Fibroblast of skin of scalp (primary cell): ENCODE data around the gene RNF182.
A peak's percentile ranks its signal among the peaks of the same experiment; 100 is the strongest.
"Not testable (repeated sequence)": the region's sequence is repeated elsewhere in the genome, so short reads cannot be mapped to it uniquely, and the experiment has no call there.

ENCODE experiments used
- DNase-seq: peaks from one replicate; pipeline ENCODE4 v3.0.0-alpha.2; 2013

The RNF182 gene

DNA sequence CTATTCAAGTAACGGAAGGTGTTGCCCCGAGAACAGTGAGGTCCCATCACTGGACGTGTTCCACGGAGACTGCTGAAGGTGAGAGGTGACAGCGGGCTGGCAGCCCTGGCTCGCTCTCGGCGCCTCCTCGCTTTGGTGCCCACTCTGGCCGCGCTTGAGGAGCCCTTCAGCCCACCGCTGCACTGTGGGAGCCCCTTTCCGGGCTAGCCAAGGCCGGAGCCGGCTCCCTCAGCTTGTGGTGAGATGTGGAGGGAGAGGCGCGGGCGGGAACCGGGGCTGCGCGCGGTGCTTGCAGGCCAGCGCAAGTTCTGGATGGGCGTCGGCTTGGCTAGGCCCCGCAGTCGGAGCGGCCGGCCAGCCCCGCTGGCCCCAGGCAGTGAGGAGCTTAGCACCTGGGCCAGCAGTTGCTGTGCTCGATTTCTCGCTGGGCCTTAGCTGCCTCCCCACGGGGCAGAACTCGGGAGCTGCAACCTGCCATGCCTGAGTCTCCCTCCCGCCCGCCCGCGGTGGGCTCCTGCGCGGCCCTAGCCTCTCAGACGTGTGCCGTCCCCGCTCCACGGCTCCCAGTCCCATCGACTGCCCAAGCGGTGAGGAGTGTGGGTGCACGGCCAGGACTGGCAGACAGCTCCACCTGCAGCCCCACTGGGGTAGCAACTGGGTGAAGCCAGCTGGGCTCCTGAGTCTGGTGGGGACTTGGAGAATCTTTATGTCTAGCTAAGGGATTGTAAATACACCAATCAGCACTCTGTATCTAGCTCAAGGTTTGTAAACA, 77.6 kb downstream of the RNF182 start:
- no peak for DNase-seq

DNA sequence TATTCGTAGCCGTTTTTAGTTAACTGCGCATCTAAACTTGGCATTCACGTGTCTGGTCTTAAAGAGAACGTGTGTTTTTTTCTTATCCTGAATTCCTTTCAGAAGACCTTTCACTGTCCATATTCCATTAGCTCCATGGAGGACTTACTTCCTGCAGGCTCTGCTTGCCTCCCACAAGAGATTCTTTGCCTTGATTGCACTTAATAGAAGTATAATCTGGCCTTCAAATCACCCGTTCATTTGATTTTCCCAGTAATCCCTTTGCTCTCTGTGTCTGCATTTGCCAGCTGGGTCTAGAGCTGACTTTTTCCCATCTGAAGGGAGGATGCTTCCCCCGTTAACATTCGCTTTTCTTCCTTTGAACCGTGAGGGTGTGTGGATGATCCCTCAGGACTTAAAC, 79.5 kb downstream of the RNF182 start:
- no peak for DNase-seq

DNA sequence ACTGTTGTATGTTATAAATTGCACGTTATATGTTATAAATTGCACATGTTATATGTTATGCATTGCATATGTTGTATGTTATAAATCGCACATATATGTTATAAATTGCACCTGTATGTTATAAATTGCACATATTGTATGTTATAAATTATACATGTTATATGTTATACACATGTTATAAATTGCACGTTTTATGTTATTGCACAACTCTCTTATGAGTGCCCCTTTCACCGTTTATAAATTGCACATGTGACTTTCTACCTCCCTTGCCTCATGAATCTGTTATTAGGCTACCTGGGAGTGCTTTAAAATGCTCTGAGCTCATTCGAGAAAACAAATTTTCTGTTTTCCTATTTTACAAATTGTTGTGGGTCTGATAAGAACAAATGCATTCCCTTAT, 84.1 kb downstream of the RNF182 start:
- no peak for DNase-seq

DNA sequence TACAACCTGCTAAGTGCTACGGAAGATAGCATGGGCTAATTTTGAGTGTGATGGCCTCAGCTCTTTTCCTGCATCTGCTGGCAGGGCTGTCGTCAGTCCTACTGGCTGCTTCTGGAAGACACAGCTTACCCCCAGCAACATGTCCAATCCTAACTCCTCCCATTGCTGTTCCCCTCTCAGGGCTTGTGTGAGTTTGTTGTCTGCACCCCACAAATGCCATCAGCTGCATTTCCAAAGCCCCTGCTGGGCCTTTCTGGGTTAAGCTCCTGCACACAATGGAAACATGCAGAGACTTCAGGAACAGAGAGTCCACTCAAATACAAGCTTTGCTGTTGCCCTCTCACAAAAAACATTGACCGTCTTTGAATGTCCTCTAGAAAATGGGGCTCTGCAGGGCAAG, 84.7 kb downstream of the RNF182 start:
- no peak for DNase-seq

DNA sequence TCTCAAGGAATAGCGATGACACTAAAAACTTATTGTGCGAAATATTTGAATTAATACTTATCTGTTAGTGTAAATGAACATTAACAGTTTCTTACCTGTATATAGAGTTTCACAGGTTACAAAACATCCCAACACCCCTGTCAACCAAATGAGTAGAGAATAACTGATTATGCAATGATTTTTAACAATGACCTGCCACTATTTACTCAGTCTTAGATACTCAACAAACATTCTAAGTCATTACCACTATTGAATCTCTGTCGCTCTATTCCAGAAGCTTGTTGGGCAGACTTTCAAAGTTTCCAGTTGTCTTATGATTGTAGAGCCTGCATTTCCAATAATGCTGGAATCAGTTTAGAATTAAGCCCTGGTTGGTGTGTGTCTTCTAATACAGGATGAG, 85.5 kb downstream of the RNF182 start:
- DNase-seq = no peak

DNA sequence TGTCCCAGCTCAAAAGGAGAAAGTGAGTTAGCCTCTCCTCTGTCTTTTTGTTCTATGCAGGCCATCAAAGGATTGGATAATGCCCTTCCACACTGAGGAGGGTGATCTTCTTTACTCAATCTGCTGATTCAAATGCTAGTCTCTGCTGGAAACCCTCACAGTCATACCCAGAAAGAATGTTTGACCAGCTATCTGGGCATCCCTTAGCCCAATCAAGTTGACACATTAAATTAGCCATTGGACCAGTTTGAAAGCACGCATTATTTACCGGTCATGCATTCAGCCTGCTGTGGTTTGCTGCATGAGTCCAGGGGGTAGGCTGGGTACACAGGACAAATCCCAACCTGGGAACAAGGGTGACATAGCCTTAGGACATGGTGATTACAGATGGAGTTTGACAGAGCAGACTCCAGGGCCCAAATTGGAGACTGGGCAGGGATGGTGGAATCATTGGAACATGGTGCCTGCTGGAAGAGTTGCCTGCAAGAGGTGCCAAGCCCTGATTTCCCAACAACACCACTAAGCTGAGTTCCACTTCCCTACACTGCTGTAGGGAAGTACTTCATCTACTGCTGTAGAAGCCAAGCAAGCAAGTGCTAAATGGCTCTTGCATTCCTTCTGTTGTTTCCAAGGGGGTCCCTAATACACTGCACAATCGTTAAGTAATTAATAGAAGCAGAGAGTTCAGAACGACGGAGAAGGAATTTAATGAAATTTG, 87.7 kb downstream of the RNF182 start:
- no peak for DNase-seq

DNA sequence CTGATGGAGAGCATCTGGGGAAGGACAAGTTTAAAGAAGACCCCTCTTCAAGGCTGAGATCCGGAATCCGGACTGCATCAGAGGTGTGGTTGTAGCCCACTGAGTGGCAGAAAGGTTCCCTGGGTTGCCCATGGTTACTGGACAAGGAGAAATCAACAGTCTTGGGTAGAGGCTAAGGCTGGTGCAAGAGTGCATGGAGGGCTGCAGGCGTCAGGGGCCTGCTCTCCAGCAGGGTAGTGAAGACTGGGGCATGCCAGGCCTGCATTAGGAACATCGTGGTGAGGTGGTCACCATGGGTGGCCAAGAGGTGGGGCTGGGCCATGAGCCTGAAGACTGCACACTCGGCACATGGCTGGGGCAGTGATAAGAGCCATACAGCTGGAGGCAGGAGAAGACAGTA, 91.2 kb downstream of the RNF182 start:
- no peak for DNase-seq

DNA sequence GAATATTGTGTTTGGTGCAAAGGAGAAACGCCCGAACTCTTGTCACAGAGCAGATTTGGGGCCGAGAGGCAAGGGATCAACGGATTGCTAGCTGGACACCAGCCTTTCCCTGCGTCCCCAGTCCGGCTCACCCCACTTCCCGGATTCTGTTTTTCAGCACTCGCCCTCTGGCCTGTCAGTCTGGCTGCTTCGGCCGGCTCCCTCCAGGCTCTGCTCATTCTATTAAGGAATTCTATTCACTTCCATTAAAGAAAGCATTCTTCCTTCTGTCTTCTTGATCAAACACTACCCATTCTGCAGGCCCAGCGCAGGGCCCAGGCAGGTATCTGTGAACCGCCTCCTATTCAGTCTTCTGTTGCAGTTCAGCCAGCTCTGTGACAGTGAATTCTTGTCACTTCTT, 91.7 kb downstream of the RNF182 start:
- no peak for DNase-seq

DNA sequence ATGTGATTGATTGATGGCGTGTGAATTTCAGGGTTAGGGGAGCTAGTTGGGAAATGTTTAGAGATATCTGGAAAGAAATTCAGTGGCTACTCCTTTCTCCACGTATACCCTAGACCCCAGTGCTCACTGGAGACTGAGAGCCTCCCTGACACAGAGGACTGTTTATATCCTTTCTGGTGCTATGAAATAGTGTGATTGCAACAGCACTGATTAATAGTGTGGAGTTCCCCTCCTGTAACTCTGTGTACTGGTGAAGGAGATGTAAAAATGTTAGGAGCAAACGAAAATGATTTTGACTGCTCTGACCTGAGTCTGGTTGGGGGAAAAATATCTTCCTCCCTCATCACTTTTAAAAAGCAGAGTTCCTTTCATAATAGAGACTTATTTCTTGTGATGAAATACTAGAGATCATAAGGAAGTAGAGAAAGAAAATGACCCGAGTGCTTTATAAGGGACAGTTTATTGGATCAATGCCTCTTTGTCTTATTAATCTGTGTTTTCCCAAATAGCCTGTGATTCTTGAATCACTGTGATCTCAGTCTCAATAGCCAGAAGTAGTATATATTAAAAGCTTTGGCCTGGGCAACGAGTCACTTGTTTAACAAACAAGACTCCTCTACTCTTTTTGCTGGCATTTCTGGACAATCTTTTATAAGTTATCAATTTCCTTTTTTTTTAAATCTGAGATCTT, 92.3 kb downstream of the RNF182 start:
- no peak for DNase-seq

DNA sequence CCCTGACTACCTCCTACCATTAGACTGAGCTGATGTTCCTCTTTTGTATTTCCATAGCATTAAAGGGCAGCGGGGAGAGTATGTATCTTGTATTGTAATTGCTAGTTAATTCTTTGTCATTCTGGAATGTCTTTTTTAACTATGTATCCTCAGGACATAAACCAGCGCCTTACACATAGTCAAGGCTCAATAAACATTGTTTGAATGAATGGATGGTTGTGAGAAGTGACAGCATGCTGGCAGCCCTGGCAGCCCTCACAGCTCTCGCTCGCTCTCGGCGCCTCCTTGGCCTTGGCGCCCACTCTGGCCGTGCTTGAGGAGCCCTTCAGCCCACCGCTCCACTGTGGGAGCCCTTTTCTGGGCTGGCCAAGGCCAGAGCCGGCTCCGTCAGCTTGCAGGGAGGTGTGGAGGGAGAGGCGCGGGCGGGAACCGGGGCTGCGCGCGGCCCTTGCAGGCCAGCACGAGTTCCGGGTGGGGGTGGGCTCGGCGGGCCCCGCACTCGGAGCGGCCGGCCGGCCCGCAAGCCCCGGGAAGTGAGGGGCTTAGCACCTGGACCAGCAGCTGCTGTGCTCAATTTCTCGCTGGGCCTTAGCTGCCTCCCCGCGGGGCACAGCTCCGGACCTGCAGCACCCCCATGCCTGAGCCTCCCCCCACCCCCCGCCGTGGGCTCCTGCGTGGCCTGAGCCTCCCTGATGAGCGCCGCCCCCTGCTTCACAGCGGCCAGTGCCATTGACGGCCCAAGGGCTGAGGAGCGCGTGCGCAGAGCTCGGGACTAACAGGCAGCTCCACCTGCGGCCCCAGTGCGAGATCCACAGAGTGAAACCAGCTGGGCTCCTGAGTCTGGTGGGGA, 93.1 kb downstream of the RNF182 start:
- DNase-seq = no peak

DNA sequence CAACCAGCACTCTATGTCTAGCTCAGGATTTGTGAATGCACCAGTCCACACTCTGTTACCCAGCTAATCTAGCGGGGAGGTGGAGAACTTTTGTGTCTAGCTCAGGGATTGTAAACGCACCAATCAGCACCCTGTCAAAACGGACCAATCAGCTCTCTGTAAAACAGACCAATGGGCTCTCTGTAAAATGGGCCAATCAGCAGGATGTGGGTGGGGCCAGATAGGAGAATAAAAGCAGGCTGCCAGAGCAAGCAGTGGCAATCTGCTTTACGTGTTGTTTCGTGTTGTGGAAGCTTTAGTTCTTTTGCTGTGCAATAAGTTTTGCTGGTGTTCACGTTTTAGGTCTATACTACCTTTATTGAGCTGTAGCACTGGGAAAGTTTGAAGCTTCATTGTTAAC, 93.8 kb downstream of the RNF182 start:
- not testable (repeated sequence) for DNase-seq

DNA sequence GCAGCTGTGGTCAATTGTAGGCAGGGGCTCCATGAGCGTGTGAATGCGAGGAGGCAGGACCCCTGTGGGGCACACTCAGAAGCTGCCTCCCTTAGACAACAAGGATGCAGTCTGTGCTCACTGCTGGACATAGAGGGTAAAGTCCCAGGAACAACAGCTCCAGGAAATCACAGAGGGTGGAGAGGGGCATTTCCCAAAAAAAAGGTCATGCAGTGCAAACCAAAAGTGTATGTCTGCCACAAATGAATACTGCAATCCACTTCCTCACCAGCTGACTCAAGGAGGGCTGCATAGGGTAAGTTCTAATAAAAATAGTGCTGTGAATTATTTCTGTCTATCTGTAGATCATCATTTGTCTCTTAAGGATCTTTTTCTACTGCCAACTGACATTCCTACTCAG, 95.8 kb downstream of the RNF182 start:
- DNase-seq = no peak

DNA sequence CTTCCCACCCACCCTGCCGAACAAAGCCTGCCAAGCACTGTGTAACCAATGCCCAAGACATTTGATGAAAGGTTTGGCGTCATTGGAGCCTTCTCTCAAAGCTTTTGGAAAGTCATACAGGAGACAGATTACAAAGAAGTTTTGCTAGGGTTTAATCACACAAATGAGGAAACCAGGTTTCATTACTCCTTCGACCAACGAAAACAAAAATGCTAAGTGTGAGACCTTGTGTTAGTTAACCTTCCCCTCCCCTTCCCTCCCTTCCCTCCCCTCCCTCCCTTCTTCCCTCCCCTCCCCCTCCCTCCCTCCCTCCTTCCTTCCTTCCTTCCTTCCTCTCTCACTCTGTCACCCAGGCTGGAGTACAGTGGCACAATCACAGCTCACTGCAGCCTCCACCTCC, 96.7 kb downstream of the RNF182 start:
- DNase-seq = no peak

DNA sequence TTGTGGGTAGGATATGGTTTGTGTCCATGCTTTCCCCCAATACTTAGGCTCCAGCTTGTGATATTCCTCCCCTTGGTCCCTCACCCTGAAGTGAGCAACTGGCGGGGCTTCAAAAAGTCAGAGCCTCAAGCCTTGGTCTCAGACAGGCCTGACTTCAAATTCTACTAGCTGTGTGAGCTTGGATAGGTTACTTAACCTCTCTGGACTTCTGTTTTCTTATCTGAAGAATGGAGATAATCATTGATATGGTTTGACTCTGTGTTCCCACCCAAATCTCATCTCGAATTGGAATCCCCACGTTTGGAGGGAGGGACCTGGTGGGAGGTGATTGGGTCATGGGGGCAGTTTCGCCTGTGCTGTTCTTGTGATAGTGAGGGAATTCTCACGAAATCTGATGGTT, 97.9 kb downstream of the RNF182 start:
- no peak for DNase-seq

DNA sequence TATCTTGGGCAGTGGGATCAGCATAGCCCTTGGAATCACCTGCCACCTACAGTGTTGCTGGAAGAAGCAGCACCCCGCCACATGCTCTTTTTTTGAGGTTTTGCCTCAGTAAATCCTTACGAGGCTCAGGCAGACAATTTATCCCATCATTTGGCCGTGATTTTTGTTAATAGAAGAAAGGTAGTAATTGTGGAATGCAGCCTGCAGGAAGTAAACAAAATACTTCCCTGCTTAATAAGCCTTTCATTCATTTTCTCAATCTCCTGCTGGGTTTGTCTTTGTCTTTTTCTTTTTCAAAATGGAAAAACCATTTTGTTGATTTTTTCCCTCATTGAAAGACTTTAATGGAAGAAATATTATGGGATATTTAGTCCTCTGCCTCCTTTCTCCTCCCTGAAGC, 99.1 kb downstream of the RNF182 start:
- no peak for DNase-seq

DNA sequence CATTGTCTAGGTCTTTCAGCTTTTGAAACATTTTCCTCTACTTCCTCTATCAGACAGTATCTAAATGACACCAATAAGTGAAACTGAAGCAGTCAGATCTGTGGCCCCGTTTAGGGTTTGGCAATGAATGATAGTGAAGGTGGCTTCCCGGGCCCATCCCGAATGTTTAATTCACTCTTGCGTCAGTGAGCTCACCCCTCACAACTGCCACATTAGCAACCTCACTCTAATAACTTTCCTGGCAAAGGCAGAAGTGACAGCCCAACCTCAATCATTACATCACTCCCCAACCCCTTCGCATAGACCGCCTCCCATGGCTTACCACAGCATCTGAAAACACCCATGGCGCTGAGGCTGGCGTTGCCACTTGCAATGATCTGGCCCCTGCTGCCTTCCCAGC, 100.4 kb downstream of the RNF182 start:
- DNase-seq = no peak

DNA sequence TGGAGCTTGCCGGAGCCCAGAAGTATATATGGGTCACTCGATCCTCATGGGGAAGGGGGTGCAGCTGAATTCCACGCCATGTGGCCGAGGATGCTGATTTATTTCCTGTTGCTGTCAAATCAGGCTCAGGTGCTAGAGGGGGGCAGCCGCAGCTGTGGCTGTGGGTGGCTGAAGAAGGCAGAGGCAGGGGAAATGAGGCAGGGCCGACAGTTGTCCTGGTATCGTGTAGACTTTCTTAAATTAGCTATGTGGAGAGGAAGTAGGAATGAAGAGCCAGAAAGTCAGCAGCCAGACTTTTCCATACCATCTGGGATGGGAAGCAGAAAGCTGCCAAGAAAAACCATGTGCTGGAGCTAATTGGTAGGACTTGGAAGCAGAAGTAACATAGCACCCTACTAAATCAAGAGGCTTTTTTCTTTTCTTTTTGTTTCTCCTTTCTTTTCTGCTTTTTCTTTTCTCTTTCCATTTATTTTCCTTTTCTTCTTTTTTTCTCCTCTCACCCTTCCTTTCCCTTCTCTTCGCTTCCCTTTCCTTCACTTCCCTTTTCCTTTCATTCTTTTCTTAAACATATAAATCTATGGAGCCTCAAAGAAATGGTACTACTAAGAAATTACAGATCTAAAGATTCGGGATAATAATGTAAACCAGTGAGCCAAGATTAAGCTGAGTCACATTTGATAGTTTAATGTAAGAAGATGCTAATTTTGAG, 102.2 kb downstream of the RNF182 start:
- DNase-seq = peak; percentile 68

DNA sequence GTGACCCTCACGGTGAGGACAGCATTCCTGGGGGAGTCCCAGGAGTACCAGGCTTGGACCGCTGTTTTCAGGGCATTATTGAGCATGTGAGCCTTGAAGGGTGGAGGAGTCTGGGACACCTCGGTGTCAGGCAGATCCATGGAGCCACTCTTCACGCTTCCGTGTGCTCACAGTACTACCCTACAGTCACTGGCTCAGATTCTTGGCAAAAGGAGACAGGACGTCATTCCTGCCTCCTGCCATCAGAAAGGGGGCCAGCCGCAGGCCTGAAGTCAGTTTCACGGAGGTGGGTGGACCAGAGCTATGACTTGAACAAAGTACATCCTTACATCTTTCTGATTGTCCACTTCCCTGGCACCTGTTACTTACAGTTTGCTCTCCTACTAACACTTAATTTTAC, 103.9 kb downstream of the RNF182 start:
- DNase-seq = no peak

DNA sequence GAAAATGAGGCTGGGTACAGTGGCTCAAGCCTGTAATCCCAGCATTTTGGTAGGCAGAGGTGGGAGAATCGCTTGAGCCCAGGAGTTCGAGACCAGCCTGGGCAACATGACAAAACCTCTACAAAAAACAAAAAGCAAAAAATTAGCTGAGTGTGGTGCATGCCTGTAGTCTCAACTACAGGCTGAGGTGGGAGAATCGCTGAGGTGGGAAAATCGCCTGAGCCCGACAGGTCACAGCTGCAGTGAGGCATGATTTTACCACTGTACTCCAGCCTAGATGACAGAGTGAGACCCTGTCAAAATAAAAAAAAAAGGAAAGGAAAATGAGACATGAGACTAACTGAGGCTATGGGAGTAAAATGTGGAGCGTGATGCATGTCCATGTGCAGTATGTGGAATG, 104.9 kb downstream of the RNF182 start:
- no peak for DNase-seq
